HepG2 (cell line): ENCODE data around the gene C9orf40. TPM values are rescaled to one million over a fixed set of nuclear protein-coding genes. Genes with fewer than 3 reads are reported as not detected.

Experiments used
- AHDC1 ChIP-seq: sonication (generic); formaldehyde crosslinking; IDR thresholded peaks from 2 replicates; pipeline ENCODE4 v1.5.1; 2020; ENCODE audit warnings: mild to moderate bottlenecking, missing genetic modification reagents, borderline replicate concordance
- AKNA ChIP-seq: sonication (generic); formaldehyde crosslinking; IDR thresholded peaks from 2 replicates; pipeline ENCODE4 v1.4.0; 2020; ENCODE audit warnings: missing genetic modification reagents, borderline replicate concordance
- ARNT2 ChIP-seq: sonication (generic); formaldehyde crosslinking; IDR thresholded peaks from 2 replicates; pipeline ENCODE4 v1.8.0; 2022; ENCODE audit warnings: mild to moderate bottlenecking, low read depth, missing genetic modification reagents, moderate library complexity
- DNMT3B ChIP-seq: conservative IDR thresholded peaks from 2 replicates; pipeline ENCODE4 v1.6.1; 2016; ENCODE audit warnings: missing biosample characterization, control low read depth
- FOXA3 ChIP-seq: IDR thresholded peaks from 2 replicates; pipeline ENCODE4 v1.6.1; 2016; ENCODE audit warnings: missing genetic modification reagents, missing compliant biosample characterization
- FOXO4 ChIP-seq: sonication (generic); formaldehyde crosslinking; conservative IDR thresholded peaks from 2 replicates; pipeline ENCODE4 v1.8.1; 2023; ENCODE audit warnings: missing genetic modification reagents
- HBP1 ChIP-seq: IDR thresholded peaks from 2 replicates; pipeline ENCODE4 v1.6.1; 2016; ENCODE audit warnings: low read depth, control low read depth
- MLX ChIP-seq: IDR thresholded peaks from 2 replicates; pipeline ENCODE4 v1.6.1; 2016
- NR1H2 ChIP-seq: sonication (generic); formaldehyde crosslinking; IDR thresholded peaks from 2 replicates; pipeline ENCODE4 v1.8.1; 2022; ENCODE audit warnings: low read depth, missing genetic modification reagents, borderline replicate concordance
- SMYD3 ChIP-seq: sonication (generic); formaldehyde crosslinking; IDR thresholded peaks from 2 replicates; pipeline ENCODE4 v1.8.1; 2023; ENCODE audit warnings: mild to moderate bottlenecking, missing genetic modification reagents
- TRIM24 ChIP-seq: sonication (generic); formaldehyde crosslinking; IDR thresholded peaks from 2 replicates; pipeline ENCODE4 v1.8.0; 2022; ENCODE audit warnings: mild to moderate bottlenecking, missing genetic modification reagents
- ZFY ChIP-seq: sonication (generic); formaldehyde crosslinking; IDR thresholded peaks from 2 replicates; pipeline ENCODE4 v1.4.0; 2020; ENCODE audit warnings: missing genetic modification reagents
- ZNF180 ChIP-seq: sonication (generic); formaldehyde crosslinking; IDR thresholded peaks from 2 replicates; pipeline ENCODE4 v1.4.0; 2020; ENCODE audit warnings: low read depth, missing genetic modification reagents, borderline replicate concordance
- ZNF766 ChIP-seq: sonication (generic); formaldehyde crosslinking; IDR thresholded peaks from 2 replicates; pipeline ENCODE4 v1.5.0; 2020; ENCODE audit warnings: missing genetic modification reagents, borderline replicate concordance
- polyA plus RNA-seq, 8 experiments: library from polyadenylated mRNA; depleted of rRNA in 3 of 8; stranded (reverse) in 7 of 8; unstranded in 1 of 8; fragments of >200 nt; fragmentation: Illumina TruSeq in 4 of 8; extraction: Trizol in 4 of 8; gene quantifications; 2 replicates each; pipeline versions ENCODE4 v1.2.1 to v1.2.3, GENCODE V29; 2011 to 2016; ENCODE audit warnings: low read depth in 4 of 8, missing spikeins in 1 of 8, mixed read lengths in 1 of 8; ENCODE audit not compliant: insufficient read depth in 1 of 8
- total RNA-seq, 5 experiments: library from RNA; depleted of rRNA; stranded (reverse); fragments of >200 nt; fragmentation: Illumina TruSeq; extraction: Trizol; gene quantifications; 2 replicates each; pipeline ENCODE4 v1.2.3, GENCODE V29; 2016; ENCODE audit warnings: low read depth in 1 of 5

Gene C9orf40
- total and polyA plus RNA-seq, 2 of the 13 experiments (the other 11 are each of a cell fraction or from before 2014, with no cell fraction given) = 3.0 to 13.5 TPM

- TF ChIP-seq AHDC1 (CRISPR knock-in tag) (peak; percentile 95; the same call in 1 of the 2 replicates), DNMT3B (CRISPR knock-in tag) (0 out of 2 replicates have a peak, but pooled peaks have one; percentile 30), HBP1 (no peak), ZFY (no peak), FOXA3 (CRISPR knock-in tag) (peak; percentile 93), NR1H2 (CRISPR knock-in tag) (no peak), FOXO4 (CRISPR knock-in tag) (no peak), ZNF766 (CRISPR knock-in tag) (peak; percentile 57; the same call in 1 of the 2 replicates), ARNT2 (CRISPR knock-in tag) (no peak), AKNA (no peak), ZNF180 (CRISPR knock-in tag) (no peak), MLX (CRISPR knock-in tag) (peak; percentile 77; the same call in 1 of the 2 replicates), SMYD3 (CRISPR knock-in tag) (peak; percentile 75; the same call in 1 of the 2 replicates), TRIM24 (CRISPR knock-in tag) (no peak)
Measured at GRCh38 chr9:75001719-75002421, 49.2 kb upstream of the C9orf40 start (continued).
